ENCODE data around the gene PDXP. TPM values are rescaled to one million over a fixed set of nuclear protein-coding genes. Genes with fewer than 3 reads are reported as not detected.

Gene PDXP
- total and polyA plus RNA-seq, 7 donors = 7.5 to 51.1 (median 12.8) TPM

- Histone ChIP-seq H3K27me3 (no peaks in the 10 kb centered on the region), H3K27ac (peak overlapping the region; percentile 92 to 99 (median 95)), H3K9me3 (no peaks in the 10 kb centered on the region), H3K36me3 (no peaks in the 10 kb centered on the region), H3K4me1 (peaks cover 0 to 55% (median 42%) of the 10 kb centered on the region in 4 donors), H3K4me3 (no peak overlapping the region)
- TF ChIP-seq EP300 (IDR thresholded peaks at IDR 0.05) = no peak
- TF ChIP-seq, protein P1, sequence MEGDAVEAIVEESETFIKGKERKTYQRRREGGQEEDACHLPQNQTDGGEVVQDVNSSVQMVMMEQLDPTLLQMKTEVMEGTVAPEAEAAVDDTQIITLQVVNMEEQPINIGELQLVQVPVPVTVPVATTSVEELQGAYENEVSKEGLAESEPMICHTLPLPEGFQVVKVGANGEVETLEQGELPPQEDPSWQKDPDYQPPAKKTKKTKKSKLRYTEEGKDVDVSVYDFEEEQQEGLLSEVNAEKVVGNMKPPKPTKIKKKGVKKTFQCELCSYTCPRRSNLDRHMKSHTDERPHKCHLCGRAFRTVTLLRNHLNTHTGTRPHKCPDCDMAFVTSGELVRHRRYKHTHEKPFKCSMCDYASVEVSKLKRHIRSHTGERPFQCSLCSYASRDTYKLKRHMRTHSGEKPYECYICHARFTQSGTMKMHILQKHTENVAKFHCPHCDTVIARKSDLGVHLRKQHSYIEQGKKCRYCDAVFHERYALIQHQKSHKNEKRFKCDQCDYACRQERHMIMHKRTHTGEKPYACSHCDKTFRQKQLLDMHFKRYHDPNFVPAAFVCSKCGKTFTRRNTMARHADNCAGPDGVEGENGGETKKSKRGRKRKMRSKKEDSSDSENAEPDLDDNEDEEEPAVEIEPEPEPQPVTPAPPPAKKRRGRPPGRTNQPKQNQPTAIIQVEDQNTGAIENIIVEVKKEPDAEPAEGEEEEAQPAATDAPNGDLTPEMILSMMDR (IDR thresholded peaks at IDR 0.05) = no peak
- TF ChIP-seq POLR2A (IDR thresholded peaks at IDR 0.05) = no peak
- TF ChIP-seq POLR2AphosphoS5 (IDR thresholded peaks at IDR 0.05) = no peak
- intact Hi-C loops (cut with DNase I) = no loop called here
- no peak for DNase-seq
- 51% methylated on average over 15 of the region's 15 CpGs for WGBS, 2 donors
Observed at GRCh38 chr22:37672206-37672919, 13.8 kb downstream of the PDXP start.

GRCh38 chr22:37672920-37673455 lies 14.5 kb downstream of the PDXP start:
- intact Hi-C loops (cut with DNase I) = no loop called here
- Histone ChIP-seq H3K27ac (peak overlapping the region; percentile 92 to 99 (median 95)), H3K27me3 (no peaks in the 10 kb centered on the region), H3K4me3 (no peak overlapping the region), H3K9me3 (no peaks in the 10 kb centered on the region), H3K4me1 (peaks cover 0 to 61% (median 49%) of the 10 kb centered on the region in 4 donors), H3K36me3 (no peaks in the 10 kb centered on the region)
- TF ChIP-seq POLR2A (IDR thresholded peaks at IDR 0.05) (no peak), POLR2AphosphoS5 (IDR thresholded peaks at IDR 0.05) (no peak), EP300 (IDR thresholded peaks at IDR 0.05) (no peak)
- TF ChIP-seq, protein P1 (IDR thresholded peaks at IDR 0.05) = no peak
- WGBS, 2 donors = 33 to 46% methylated on average over 11 of the region's 11 CpGs
- DNase-seq = no peak

- Histone ChIP-seq H3K36me3 (peaks cover 0 to 9% (median 1%) of the 10 kb centered on the region in 4 donors), H3K27me3 (no peaks in the 10 kb centered on the region), H3K27ac (peak overlapping the region; percentile 92 to 99 (median 95)), H3K4me1 (peaks cover 0 to 70% (median 58%) of the 10 kb centered on the region in 4 donors), H3K4me3 (peak overlapping the region in 1 of 4 donors; percentile 67), H3K9me3 (no peaks in the 10 kb centered on the region)
- DNase-seq = no peak
- TF ChIP-seq, protein P1 (IDR thresholded peaks at IDR 0.05) = no peak
- no peak for TF ChIP-seq POLR2AphosphoS5 (IDR thresholded peaks at IDR 0.05)
- TF ChIP-seq POLR2A (IDR thresholded peaks at IDR 0.05) = no peak
- no peak for TF ChIP-seq EP300 (IDR thresholded peaks at IDR 0.05)
- intact Hi-C loops (cut with DNase I) = no loop called here
- WGBS, 2 donors = 73 to 81% methylated on average over 12 of the region's 12 CpGs
Observed at GRCh38 chr22:37674248-37674647, 15.7 kb downstream of the PDXP start.

- Histone ChIP-seq H3K36me3 (peaks cover 0 to 18% (median 6%) of the 10 kb centered on the region in 4 donors), H3K4me3 (peak within 1 kb of the TSS; percentile 48 to 67 (median 59)), H3K4me1 (peaks cover 0 to 62% (median 52%) of the 10 kb centered on the region in 4 donors), H3K27ac (peak within 1 kb of the TSS; percentile 92 to 99 (median 95)), H3K27me3 (no peaks in the 10 kb centered on the region), H3K9me3 (no peaks in the 10 kb centered on the region)
- TF ChIP-seq, protein P1 (IDR thresholded peaks at IDR 0.05) = no peak
- TF ChIP-seq EP300 (IDR thresholded peaks at IDR 0.05) (peak in 2 of 4 donors; percentile 49 to 50), POLR2A (IDR thresholded peaks at IDR 0.05) (peak; percentile 79 to 89), POLR2AphosphoS5 (IDR thresholded peaks at IDR 0.05) (peak; percentile 83 to 97 (median 92))
- intact Hi-C loops (cut with DNase I) = no loop called here
- DNase-seq = peak; percentile 99
- WGBS, 2 donors = 10 to 16% methylated on average over 34 of the region's 34 CpGs
Observed at GRCh38 chr22:37674951-37675929, 16.7 kb downstream of the PDXP start, which contains the start of gene LGALS1. Gene LGALS1, plus strand, starts transcription at chr22:37675636. Its CDS starts 67 bp downstream, at chr22:37675703.

Measured in sigmoid colon (tissue), 7 donors.